CD14-positive monocyte (primary cell): ENCODE results near the gene LINS1. TPM values are rescaled to one million over a fixed set of nuclear protein-coding genes. Genes with fewer than 3 reads are reported as not detected.

Source experiments
- DNase-seq, 3 donors: peaks; one replicate each; pipeline ENCODE4 v3.0.0-alpha.2; 2011 to 2022
- H2AFZ ChIP-seq: 2 replicates; pipeline ENCODE4 v1.6.0; 2012; ENCODE audit warnings: mild to moderate bottlenecking, low read depth, low read length, inconsistent platforms; ENCODE audit not compliant: insufficient read depth, poor library complexity, severe bottlenecking
- H3K27ac ChIP-seq, 2 donors: 1 replicate in 1 of 2; 2 replicates in 1 of 2; pipeline ENCODE4 v1.5.1; 2012 to 2013; ENCODE audit warnings: low read length in 2 of 2, control low read depth in 1 of 2, inconsistent platforms in 1 of 2, low read depth in 1 of 2, mild to moderate bottlenecking in 1 of 2
- H3K27me3 ChIP-seq, 2 donors: one replicate each; pipeline versions ENCODE4 v1.6.0 to v1.6.1; 2011 to 2013; ENCODE audit warnings: low read length in 2 of 2; ENCODE audit not compliant: control insufficient read depth in 2 of 2, insufficient read depth in 2 of 2
- H3K36me3 ChIP-seq, 2 donors: replicated peaks in 1 of 2; 1 replicate in 1 of 2; 2 replicates in 1 of 2; pipeline versions ENCODE4 v1.5.1 to v1.6.1; 2012 to 2013; ENCODE audit warnings: low read length in 2 of 2, control low read depth in 1 of 2, inconsistent platforms in 1 of 2, mild to moderate bottlenecking in 1 of 2; ENCODE audit not compliant: insufficient read depth in 2 of 2, control insufficient read depth in 1 of 2
- H3K4me1 ChIP-seq, 2 donors: 1 replicate in 1 of 2; 2 replicates in 1 of 2; pipeline versions ENCODE4 v1.5.1 to v1.6.1; 2012 to 2013; ENCODE audit warnings: low read length in 2 of 2, control low read depth in 1 of 2, inconsistent platforms in 1 of 2, mild to moderate bottlenecking in 1 of 2, moderate library complexity in 1 of 2; ENCODE audit not compliant: insufficient read depth in 2 of 2, control insufficient read depth in 1 of 2
- H3K4me2 ChIP-seq: replicated peaks from 2 replicates; pipeline ENCODE3; 2012; ENCODE audit warnings: low read length, moderate library complexity, mild to moderate bottlenecking; ENCODE audit not compliant: poor library complexity, severe bottlenecking; ENCODE audit errors: extremely low read depth
- H3K4me3 ChIP-seq, 3 experiments: fragments of 200-600 bp in 1 of 3; sonication (generic) in 1 of 3; replicated peaks in 1 of 3; 1 replicate in 2 of 3; 2 replicates in 1 of 3; pipeline ENCODE4 v1.5.1; 2011 to 2013; ENCODE audit warnings: low read length in 3 of 3, mild to moderate bottlenecking in 3 of 3, control low read depth in 2 of 3, low read depth in 2 of 3, inconsistent platforms in 1 of 3, moderate library complexity in 1 of 3
- H3K79me2 ChIP-seq: 2 replicates; pipeline ENCODE4 v1.6.0; 2012; ENCODE audit warnings: mild to moderate bottlenecking, control low read depth, inconsistent platforms, low read length, moderate library complexity; ENCODE audit not compliant: insufficient read depth
- H3K9ac ChIP-seq: 2 replicates; pipeline ENCODE4 v1.6.0; 2017; ENCODE audit warnings: low read length, mild to moderate bottlenecking; ENCODE audit not compliant: insufficient read depth, poor library complexity, severe bottlenecking
- H3K9me3 ChIP-seq, 2 donors: replicated peaks in 1 of 2; 1 replicate in 1 of 2; 2 replicates in 1 of 2; pipeline versions ENCODE4 v1.5.1 to v1.6.1; 2012 to 2013; ENCODE audit warnings: low read length in 2 of 2, control low read depth in 1 of 2; ENCODE audit not compliant: control insufficient read depth in 1 of 2, insufficient read depth in 1 of 2
- H4K20me1 ChIP-seq: 2 replicates; pipeline ENCODE4 v1.6.0; 2012; ENCODE audit warnings: mild to moderate bottlenecking, low read length, control low read depth, moderate library complexity; ENCODE audit not compliant: insufficient read depth
- H3K27ac Mint-ChIP-seq, 7 donors: one replicate each; pipeline ENCODE4 v1.8.0; 2020; ENCODE audit warnings: mild to moderate bottlenecking in 7 of 7, mixed read lengths in 7 of 7, moderate library complexity in 6 of 7, inconsistent platforms in 2 of 7
- H3K27me3 Mint-ChIP-seq, 3 donors: one replicate each; pipeline ENCODE4 v1.8.0; 2021 to 2022; ENCODE audit warnings: low read depth in 3 of 3, mild to moderate bottlenecking in 3 of 3, mixed read lengths in 3 of 3, moderate library complexity in 3 of 3, inconsistent platforms in 1 of 3
- H3K36me3 Mint-ChIP-seq, 2 donors: one replicate each; pipeline ENCODE4 v1.8.0; 2020; ENCODE audit warnings: mixed read lengths in 2 of 2, inconsistent platforms in 1 of 2, mild to moderate bottlenecking in 1 of 2
- H3K4me1 Mint-ChIP-seq: one replicate; pipeline ENCODE4 v1.8.0; 2020; ENCODE audit warnings: mild to moderate bottlenecking, mixed read lengths
- H3K4me3 Mint-ChIP-seq, 2 donors: one replicate each; pipeline ENCODE4 v1.8.0; 2020; ENCODE audit warnings: mild to moderate bottlenecking in 2 of 2, mixed read lengths in 2 of 2, moderate library complexity in 1 of 2
- H3K9me3 Mint-ChIP-seq, 7 donors: one replicate each; pipeline ENCODE4 v1.8.0; 2020 to 2022; ENCODE audit warnings: mixed read lengths in 7 of 7, mild to moderate bottlenecking in 6 of 7, moderate library complexity in 6 of 7, inconsistent platforms in 2 of 7
- WGBS: methylation state at CpG from one replicate; pipeline ENCODE4 v1.1.5; 2013; ENCODE audit warnings: missing lambda C conversion rate; ENCODE audit not compliant: insufficient coverage; 5-methylcytosine and 5-hydroxymethylcytosine counted together
- intact Hi-C, 2 donors: fragments of 100-400 bp; cut with micrococcal nuclease; formaldehyde crosslinking; loops; one replicate each; pipeline versions ENCODE4 v1.15.0 to v1.15.1; 2023
- polyA plus RNA-seq, 3 donors: library from polyadenylated mRNA; depleted of rRNA in 1 of 3; unstranded in 2 of 3; stranded (reverse) in 1 of 3; fragments of 300-500 nt in 2 of 3; fragments of >200 nt in 1 of 3; fragmentation: Illumina TruSeq in 2 of 3; gene quantifications; 1 replicate in 2 of 3; 2 replicates in 1 of 3; pipeline ENCODE4 v1.2.3, GENCODE V29; 2012 to 2021
- TF ChIP-seq, protein P1 (sequence below): fragments of 200-600 bp; IDR thresholded peaks from one replicate; pipeline ENCODE4 v1.8.0; 2022; ENCODE audit warnings: antibody characterized with exemption, mild to moderate bottlenecking

Gene LINS1
- polyA plus RNA-seq, 3 donors: 4.2 to 8.8 (median 7.6) TPM

DNA sequence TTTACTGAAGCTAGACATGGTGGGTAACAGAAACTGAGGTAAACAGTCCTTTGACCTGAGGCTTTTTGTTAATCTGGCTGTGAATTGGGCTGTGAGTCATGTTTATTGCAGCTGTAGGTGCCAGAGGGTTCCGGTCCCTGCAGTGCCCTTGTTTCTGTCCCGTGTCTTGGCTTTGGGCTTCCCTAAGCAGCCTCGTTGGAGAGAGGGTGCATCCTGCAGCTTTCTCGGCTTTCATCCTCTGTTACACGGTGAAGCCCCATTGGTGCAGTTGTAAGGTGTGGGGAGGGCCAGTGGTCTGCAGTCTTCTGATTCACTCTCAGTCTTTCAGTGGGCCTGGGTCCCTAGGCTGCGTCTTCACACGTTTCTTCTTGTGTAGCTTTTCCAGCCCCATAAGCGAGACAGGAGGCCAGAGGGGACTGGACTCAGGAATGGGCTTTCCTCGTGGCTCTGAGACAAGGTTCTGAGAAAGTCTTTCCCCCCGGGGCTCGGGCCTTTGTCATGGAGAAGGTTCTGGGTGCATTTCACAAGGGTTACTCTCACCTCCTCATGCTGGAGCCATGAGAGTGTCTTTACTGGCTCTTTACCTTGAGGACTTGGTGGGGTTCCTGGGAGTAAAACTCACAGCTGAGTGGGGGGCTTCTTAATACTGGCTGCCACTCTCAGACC, 33.6 kb upstream of the LINS1 start:
- 95% methylated on average over 6 of the region's 11 CpGs for WGBS
- no peaks in the 10 kb centered on the region for H3K9me3 ChIP-seq
- H3K36me3 ChIP-seq: peaks cover 27 to 71% of the 10 kb centered on the region in 2 donors
- H3K4me2 ChIP-seq: no peak overlapping the region
- TF ChIP-seq, protein P1, sequence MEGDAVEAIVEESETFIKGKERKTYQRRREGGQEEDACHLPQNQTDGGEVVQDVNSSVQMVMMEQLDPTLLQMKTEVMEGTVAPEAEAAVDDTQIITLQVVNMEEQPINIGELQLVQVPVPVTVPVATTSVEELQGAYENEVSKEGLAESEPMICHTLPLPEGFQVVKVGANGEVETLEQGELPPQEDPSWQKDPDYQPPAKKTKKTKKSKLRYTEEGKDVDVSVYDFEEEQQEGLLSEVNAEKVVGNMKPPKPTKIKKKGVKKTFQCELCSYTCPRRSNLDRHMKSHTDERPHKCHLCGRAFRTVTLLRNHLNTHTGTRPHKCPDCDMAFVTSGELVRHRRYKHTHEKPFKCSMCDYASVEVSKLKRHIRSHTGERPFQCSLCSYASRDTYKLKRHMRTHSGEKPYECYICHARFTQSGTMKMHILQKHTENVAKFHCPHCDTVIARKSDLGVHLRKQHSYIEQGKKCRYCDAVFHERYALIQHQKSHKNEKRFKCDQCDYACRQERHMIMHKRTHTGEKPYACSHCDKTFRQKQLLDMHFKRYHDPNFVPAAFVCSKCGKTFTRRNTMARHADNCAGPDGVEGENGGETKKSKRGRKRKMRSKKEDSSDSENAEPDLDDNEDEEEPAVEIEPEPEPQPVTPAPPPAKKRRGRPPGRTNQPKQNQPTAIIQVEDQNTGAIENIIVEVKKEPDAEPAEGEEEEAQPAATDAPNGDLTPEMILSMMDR: no peak
- no peak overlapping the region for H3K9ac ChIP-seq
- intact Hi-C loops: no loop called here
- peaks cover 36 to 64% of the 10 kb centered on the region in 2 donors for H3K36me3 Mint-ChIP-seq
- H3K4me1 Mint-ChIP-seq: peaks cover 7% of the 10 kb centered on the region
- peaks cover 0 to 3% (median 0%) of the 10 kb centered on the region in 7 donors for H3K9me3 Mint-ChIP-seq
- peaks cover 59% of the 10 kb centered on the region for H3K79me2 ChIP-seq
- no peak overlapping the region for H3K27ac ChIP-seq
- no peak overlapping the region for H3K4me3 ChIP-seq
- no peaks in the 10 kb centered on the region for H3K4me1 ChIP-seq
- H3K27ac Mint-ChIP-seq: peak overlapping the region in 1 of 7 donors; percentile 44
- H2AFZ ChIP-seq: no peak overlapping the region
- DNase-seq: no peak
- peaks cover 93% of the 10 kb centered on the region for H4K20me1 ChIP-seq
- H3K4me3 Mint-ChIP-seq: peak overlapping the region in 1 of 2 donors; percentile 11
- H3K27me3 Mint-ChIP-seq: peaks cover 0 to 2% (median 0%) of the 10 kb centered on the region in 3 donors
- no peaks in the 10 kb centered on the region for H3K27me3 ChIP-seq

DNA sequence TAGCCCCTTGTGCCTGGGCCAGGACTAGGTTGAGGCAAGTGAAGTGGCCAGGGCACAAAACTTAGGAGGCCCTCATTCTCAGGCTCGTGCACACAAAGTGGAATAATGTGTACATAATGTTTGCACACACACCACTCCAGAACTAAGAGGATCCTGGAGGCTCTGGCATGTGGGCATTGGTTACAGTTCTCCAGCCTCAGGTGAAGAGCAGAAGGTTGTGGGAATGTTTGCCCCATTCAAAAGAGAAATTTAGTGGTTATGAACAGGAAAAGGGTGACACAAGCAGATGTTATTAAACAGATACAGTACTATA, 31.7 kb upstream of the LINS1 start:
- no peaks in the 10 kb centered on the region for H3K27me3 ChIP-seq
- H3K9ac ChIP-seq: no peak overlapping the region
- H4K20me1 ChIP-seq: peaks cover 89% of the 10 kb centered on the region
- no peak overlapping the region for H3K4me3 Mint-ChIP-seq
- H3K27me3 Mint-ChIP-seq: peaks cover 0 to 4% (median 1%) of the 10 kb centered on the region in 3 donors
- H3K9me3 ChIP-seq: no peaks in the 10 kb centered on the region
- DNase-seq: no peak
- peaks cover 51 to 82% of the 10 kb centered on the region in 2 donors for H3K36me3 Mint-ChIP-seq
- TF ChIP-seq, protein P1: no peak
- peaks cover 51% of the 10 kb centered on the region for H3K79me2 ChIP-seq
- H3K4me1 Mint-ChIP-seq: peaks cover 7% of the 10 kb centered on the region
- H3K4me2 ChIP-seq: no peak overlapping the region
- no CpG with 5 or more reads among the region's 1 CpG for WGBS
- peaks cover 44 to 87% of the 10 kb centered on the region in 2 donors for H3K36me3 ChIP-seq
- H2AFZ ChIP-seq: no peak overlapping the region
- H3K27ac ChIP-seq: no peak overlapping the region
- H3K4me3 ChIP-seq: no peak overlapping the region
- H3K4me1 ChIP-seq: no peaks in the 10 kb centered on the region
- no peak overlapping the region for H3K27ac Mint-ChIP-seq
- intact Hi-C loops: no loop called here
- H3K9me3 Mint-ChIP-seq: peaks cover 0 to 3% (median 0%) of the 10 kb centered on the region in 7 donors
